Adrenal gland (tissue), 5 donors: Measurements from ENCODE around the gene RIMKLB.

Experiments used
- POLR2A ChIP-seq, 2 donors: fragments of 450-650 bp; IDR thresholded peaks; one replicate each; pipeline ENCODE4 v1.6.1; 2017; ENCODE audit warnings: antibody characterized with exemption in 2 of 2, mild to moderate bottlenecking in 2 of 2, moderate library complexity in 1 of 2
- TF ChIP-seq, protein P1 (sequence below), 6 experiments: fragments of 450-650 bp in 4 of 6; fragments of 200-600 bp in 2 of 6; sonication (generic) in 1 of 6; IDR thresholded peaks; 1 replicate in 5 of 6; 2 replicates in 1 of 6; pipeline versions ENCODE4 v1.5.1 to v1.8.0; 2016 to 2021; ENCODE audit warnings: antibody characterized with exemption in 6 of 6, mild to moderate bottlenecking in 2 of 6, moderate library complexity in 1 of 6
- donor health status: DM: no; HTN: no; CAD: no.

DNA sequence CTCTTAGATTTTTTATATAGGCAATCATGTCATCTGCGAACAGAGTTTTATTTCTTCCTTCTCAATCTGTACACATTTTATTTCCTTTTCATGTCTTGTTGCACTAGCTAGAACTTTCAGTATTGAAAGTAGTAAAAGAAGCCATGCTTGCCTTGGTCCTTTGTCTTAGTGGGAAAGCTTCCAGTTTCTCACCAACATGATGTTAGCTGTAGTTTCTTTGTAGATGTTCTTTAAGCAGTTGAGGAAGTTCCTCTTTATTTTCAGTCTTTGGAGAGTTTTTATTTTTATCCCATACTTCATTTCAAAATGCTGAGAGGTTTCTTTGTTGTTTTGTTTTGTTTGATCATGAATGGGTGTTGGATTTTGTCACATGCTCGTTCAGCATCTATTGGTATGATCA is 12.7 kb upstream of the RIMKLB start:
- TF ChIP-seq, protein P1, sequence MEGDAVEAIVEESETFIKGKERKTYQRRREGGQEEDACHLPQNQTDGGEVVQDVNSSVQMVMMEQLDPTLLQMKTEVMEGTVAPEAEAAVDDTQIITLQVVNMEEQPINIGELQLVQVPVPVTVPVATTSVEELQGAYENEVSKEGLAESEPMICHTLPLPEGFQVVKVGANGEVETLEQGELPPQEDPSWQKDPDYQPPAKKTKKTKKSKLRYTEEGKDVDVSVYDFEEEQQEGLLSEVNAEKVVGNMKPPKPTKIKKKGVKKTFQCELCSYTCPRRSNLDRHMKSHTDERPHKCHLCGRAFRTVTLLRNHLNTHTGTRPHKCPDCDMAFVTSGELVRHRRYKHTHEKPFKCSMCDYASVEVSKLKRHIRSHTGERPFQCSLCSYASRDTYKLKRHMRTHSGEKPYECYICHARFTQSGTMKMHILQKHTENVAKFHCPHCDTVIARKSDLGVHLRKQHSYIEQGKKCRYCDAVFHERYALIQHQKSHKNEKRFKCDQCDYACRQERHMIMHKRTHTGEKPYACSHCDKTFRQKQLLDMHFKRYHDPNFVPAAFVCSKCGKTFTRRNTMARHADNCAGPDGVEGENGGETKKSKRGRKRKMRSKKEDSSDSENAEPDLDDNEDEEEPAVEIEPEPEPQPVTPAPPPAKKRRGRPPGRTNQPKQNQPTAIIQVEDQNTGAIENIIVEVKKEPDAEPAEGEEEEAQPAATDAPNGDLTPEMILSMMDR (IDR thresholded peaks at IDR 0.05) = no peak
- no peak for TF ChIP-seq POLR2A (IDR thresholded peaks at IDR 0.05)
